Measurements from ENCODE around the gene KLHDC7B. TPM values are rescaled to one million over a fixed set of nuclear protein-coding genes. Genes with fewer than 3 reads are reported as not detected.

KLHDC7B gene
- total RNA-seq, 1 experiment from 2014 or later = 1.6 TPM

DNA sequence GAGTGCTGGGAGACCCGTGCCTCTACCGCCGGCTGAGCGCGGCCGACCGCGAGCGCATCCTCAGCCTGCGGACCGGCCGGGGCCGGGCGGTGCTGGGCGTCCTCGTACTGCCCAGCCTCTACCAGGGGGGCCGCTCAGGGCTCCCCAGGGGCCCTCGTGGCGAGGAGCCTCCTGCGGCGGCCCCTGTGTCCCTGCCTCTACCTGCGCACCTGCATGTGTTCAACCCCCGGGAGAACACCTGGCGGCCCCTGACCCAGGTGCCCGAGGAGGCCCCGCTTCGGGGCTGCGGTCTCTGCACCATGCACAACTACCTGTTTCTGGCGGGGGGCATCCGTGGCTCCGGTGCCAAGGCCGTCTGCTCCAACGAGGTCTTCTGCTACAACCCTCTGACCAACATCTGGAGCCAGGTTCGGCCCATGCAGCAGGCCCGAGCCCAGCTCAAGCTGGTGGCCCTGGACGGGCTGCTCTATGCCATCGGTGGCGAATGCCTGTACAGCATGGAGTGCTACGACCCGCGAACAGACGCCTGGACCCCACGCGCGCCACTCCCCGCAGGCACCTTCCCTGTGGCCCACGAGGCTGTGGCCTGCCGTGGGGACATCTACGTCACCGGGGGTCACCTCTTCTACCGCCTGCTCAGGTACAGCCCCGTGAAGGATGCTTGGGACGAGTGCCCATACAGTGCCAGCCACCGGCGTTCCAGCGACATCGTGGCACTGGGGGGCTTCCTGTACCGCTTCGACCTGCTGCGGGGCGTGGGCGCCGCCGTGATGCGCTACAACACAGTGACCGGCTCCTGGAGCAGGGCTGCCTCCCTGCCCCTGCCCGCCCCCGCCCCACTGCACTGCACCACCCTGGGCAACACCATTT is 3.5 kb downstream of the KLHDC7B start:
- TF ChIP-seq, protein P1, sequence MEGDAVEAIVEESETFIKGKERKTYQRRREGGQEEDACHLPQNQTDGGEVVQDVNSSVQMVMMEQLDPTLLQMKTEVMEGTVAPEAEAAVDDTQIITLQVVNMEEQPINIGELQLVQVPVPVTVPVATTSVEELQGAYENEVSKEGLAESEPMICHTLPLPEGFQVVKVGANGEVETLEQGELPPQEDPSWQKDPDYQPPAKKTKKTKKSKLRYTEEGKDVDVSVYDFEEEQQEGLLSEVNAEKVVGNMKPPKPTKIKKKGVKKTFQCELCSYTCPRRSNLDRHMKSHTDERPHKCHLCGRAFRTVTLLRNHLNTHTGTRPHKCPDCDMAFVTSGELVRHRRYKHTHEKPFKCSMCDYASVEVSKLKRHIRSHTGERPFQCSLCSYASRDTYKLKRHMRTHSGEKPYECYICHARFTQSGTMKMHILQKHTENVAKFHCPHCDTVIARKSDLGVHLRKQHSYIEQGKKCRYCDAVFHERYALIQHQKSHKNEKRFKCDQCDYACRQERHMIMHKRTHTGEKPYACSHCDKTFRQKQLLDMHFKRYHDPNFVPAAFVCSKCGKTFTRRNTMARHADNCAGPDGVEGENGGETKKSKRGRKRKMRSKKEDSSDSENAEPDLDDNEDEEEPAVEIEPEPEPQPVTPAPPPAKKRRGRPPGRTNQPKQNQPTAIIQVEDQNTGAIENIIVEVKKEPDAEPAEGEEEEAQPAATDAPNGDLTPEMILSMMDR (IDR thresholded peaks at IDR 0.05; ENCODE audit: unreplicated experiment) = no peak
- Mint-ChIP-seq H3K4me1 (ENCODE audit: low read depth, unreplicated experiment) (peaks cover 14% of the 10 kb centered on the region), H3K27me3 (ENCODE audit: unreplicated experiment) (no peaks in the 10 kb centered on the region), H3K4me3 (ENCODE audit: low read depth, unreplicated experiment) (no peak overlapping the region), H3K9me3 (ENCODE audit: low read depth, unreplicated experiment) (no peaks in the 10 kb centered on the region), H3K27ac (ENCODE audit: unreplicated experiment) (no peak overlapping the region), H3K36me3 (ENCODE audit: insufficient read depth, unreplicated experiment) (peaks cover 5% of the 10 kb centered on the region)
- no TSS peak for BruUV-seq (replicated peaks)
- CTCF ChIA-PET = no interaction called here
- intact Hi-C loops (cut with micrococcal nuclease; ENCODE audit: unreplicated experiment) = no loop called here
- DNase-seq = no peak

DNA sequence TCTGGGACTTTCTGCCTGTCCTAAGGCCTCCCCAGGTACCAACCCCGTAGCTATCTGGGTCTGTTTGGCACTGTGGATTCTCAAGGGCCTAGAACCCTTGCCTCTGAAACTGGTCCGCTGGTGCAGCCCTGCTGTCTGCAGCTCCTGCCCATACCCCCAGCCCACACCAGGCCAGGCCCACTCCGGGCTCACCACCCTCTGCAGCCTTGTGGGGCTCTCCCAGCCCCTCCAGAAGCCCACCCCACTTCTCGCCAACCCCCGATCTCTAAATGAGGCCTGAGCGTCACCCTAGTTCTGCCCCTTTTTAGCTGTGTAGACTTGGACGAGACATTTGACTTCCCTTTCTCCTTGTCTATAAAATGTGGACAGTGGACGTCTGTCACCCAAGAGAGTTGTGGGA is 4.7 kb downstream of the KLHDC7B start:
- Mint-ChIP-seq H3K36me3 (ENCODE audit: insufficient read depth, unreplicated experiment) (no peaks in the 10 kb centered on the region), H3K27me3 (ENCODE audit: unreplicated experiment) (no peaks in the 10 kb centered on the region), H3K27ac (ENCODE audit: unreplicated experiment) (no peak overlapping the region), H3K4me1 (ENCODE audit: low read depth, unreplicated experiment) (peaks cover 6% of the 10 kb centered on the region), H3K4me3 (ENCODE audit: low read depth, unreplicated experiment) (no peak overlapping the region), H3K9me3 (ENCODE audit: low read depth, unreplicated experiment) (no peaks in the 10 kb centered on the region)
- DNase-seq = no peak
- intact Hi-C loops (cut with micrococcal nuclease; ENCODE audit: unreplicated experiment) = no loop called here
- TF ChIP-seq, protein P1 (IDR thresholded peaks at IDR 0.05; ENCODE audit: unreplicated experiment) = no peak
- BruUV-seq (replicated peaks) = no TSS peak
- CTCF ChIA-PET = no interaction called here

DNA sequence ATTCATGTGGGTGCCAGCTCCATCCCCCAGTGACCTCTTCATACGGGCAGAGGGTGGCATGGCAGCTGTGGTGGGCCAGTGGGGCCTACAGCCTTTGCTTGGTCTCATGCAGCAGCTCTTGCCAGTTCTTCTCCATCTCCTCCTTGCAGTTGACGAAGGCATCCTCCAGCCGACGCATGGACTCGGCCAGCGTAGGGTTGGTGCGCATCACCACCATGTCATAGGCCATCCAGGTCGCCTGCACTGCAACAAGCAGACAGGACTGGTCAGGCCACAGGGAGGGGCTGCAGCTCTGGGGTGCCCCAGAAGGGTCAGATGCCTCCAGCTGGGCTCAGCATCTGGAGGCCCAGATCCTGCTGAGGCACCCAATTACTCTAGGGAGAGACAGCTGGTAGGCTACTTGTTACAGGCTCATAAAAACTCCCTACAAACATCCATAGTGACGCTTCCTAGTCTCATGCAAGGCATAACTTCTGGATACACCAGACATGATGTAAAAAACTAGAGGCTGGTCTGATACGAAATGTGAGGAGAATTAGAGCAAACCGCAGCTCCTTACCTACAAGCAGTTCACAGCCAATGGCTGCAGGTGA is 5.6 kb downstream of the KLHDC7B start:
- Mint-ChIP-seq H3K4me1 (ENCODE audit: low read depth, unreplicated experiment) (no peaks in the 10 kb centered on the region), H3K36me3 (ENCODE audit: insufficient read depth, unreplicated experiment) (no peaks in the 10 kb centered on the region), H3K27me3 (ENCODE audit: unreplicated experiment) (no peaks in the 10 kb centered on the region), H3K9me3 (ENCODE audit: low read depth, unreplicated experiment) (no peaks in the 10 kb centered on the region), H3K27ac (ENCODE audit: unreplicated experiment) (no peak overlapping the region), H3K4me3 (ENCODE audit: low read depth, unreplicated experiment) (no peak overlapping the region)
- no peak for DNase-seq
- intact Hi-C loops (cut with micrococcal nuclease; ENCODE audit: unreplicated experiment) = no loop called here
- CTCF ChIA-PET = interaction anchor here (0.9 kb wide), 1 partner anchor 11 kb away, joined by 3 read pairs; the partner anchor contains the start of gene SYCE3
- TF ChIP-seq, protein P1 (IDR thresholded peaks at IDR 0.05; ENCODE audit: unreplicated experiment) = no peak
- BruUV-seq (replicated peaks) = no TSS peak

DNA sequence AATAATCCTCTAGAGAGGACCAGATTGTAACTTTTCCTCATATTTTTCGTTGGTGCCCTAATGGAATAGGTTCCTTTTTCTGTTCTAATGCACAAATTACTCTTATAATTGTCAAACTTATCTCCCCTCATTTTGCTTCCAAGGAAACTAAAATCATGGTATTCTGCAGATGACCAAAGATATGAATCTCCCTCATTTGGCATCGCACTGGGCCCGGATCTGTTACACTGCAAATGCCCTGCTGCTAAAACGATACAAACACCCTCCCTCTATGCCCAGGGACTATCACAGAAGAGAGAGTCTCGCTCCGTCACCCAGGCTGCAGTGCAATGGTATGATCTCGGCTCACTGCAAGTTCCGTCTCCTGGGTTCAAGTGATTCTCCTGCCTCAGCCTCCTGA is 7.6 kb downstream of the KLHDC7B start:
- H3K36me3 Mint-ChIP-seq (ENCODE audit: insufficient read depth, unreplicated experiment) = no peaks in the 10 kb centered on the region
- no peaks in the 10 kb centered on the region for H3K9me3 Mint-ChIP-seq (ENCODE audit: low read depth, unreplicated experiment)
- TF ChIP-seq, protein P1 (IDR thresholded peaks at IDR 0.05; ENCODE audit: unreplicated experiment) = no peak
- no peaks in the 10 kb centered on the region for H3K4me1 Mint-ChIP-seq (ENCODE audit: low read depth, unreplicated experiment)
- H3K27ac Mint-ChIP-seq (ENCODE audit: unreplicated experiment) = no peak overlapping the region
- CTCF ChIA-PET = no interaction called here
- no peak overlapping the region for H3K4me3 Mint-ChIP-seq (ENCODE audit: low read depth, unreplicated experiment)
- intact Hi-C loops (cut with micrococcal nuclease; ENCODE audit: unreplicated experiment) = no loop called here
- BruUV-seq (replicated peaks) = no TSS peak
- no peaks in the 10 kb centered on the region for H3K27me3 Mint-ChIP-seq (ENCODE audit: unreplicated experiment)
- no peak for DNase-seq
